HepG2 (cell line): ENCODE results near the gene SPHK2. TPM values are rescaled to one million over a fixed set of nuclear protein-coding genes. Genes with fewer than 3 reads are reported as not detected.

Source experiments
- ATAC-seq: fragments of 200-7000 bp; cut with Tn5 transposase; 3 replicates; pipeline ENCODE4 v1.9.1; 2020; ENCODE audit warnings: mild to moderate bottlenecking, moderate library complexity
- BruUV-seq: library from RNA; stranded (reverse); fragments of 400-500 nt; replicated peaks from 2 replicates; lab custom pipeline; 2021; lab: Mats Ljungman, UMichigan
- CTCF ChIA-PET: fragments of 300-600 bp; formaldehyde crosslinking; extraction: SDS; loops from one replicate; lab custom pipeline; 2021; ENCODE audit warnings: low total read pairs, inconsistent platforms, low intra/inter-chr PET ratio; lab: Yijun Ruan, JAX
- POLR2A ChIA-PET: fragments of 350-600 bp; sonication (Branson Sonifier 250); formaldehyde crosslinking; loops from one replicate; lab custom pipeline; 2020; ENCODE audit warnings: antibody characterized with exemption, inconsistent platforms; lab: Yijun Ruan, JAX
- DNase-seq: peaks from one replicate; pipeline ENCODE4 v3.0.0-alpha.2; 2015; ENCODE audit warnings: low spot score
- FAIRE-seq: peaks from 3 replicates; lab custom pipeline; 2011; peaks lifted over from hg19 to GRCh38; lab: Jason Lieb, UNC
- H2AFZ ChIP-seq: one replicate; pipeline ENCODE4 v1.6.1; 2011; ENCODE audit warnings: low read length, inconsistent platforms
- H3K27ac ChIP-seq: fragments of 300-600 bp; 3 replicates; pipeline ENCODE4 v1.8.0; 2011; ENCODE audit warnings: mixed run types, mild to moderate bottlenecking, mixed read lengths, low read length, inconsistent platforms; ENCODE audit not compliant: insufficient read depth; ENCODE audit errors: extremely low read length
- H3K27me3 ChIP-seq, 2 experiments: fragments of 200-600 bp in 1 of 2; 2 replicates in 1 of 2; 3 replicates in 1 of 2; pipeline versions ENCODE4 v1.6.0 to v1.8.0; 2011; ENCODE audit warnings: low read length in 2 of 2, mild to moderate bottlenecking in 2 of 2, moderate library complexity in 2 of 2, inconsistent platforms in 1 of 2; ENCODE audit not compliant: insufficient read depth in 2 of 2, control insufficient read depth in 1 of 2
- H3K36me3 ChIP-seq, 2 experiments: fragments of 200-600 bp in 1 of 2; replicated peaks in 1 of 2; 2 replicates in 1 of 2; 3 replicates in 1 of 2; pipeline versions ENCODE4 v1.5.1 to v1.8.0; 2011; ENCODE audit warnings: low read length in 2 of 2, inconsistent platforms in 1 of 2; ENCODE audit not compliant: insufficient read depth in 2 of 2, control insufficient read depth in 1 of 2
- H3K4me1 ChIP-seq: 2 replicates; pipeline ENCODE4 v1.5.1; 2012; ENCODE audit warnings: low read length, inconsistent platforms; ENCODE audit not compliant: insufficient read depth
- H3K4me2 ChIP-seq: 2 replicates; pipeline ENCODE4 v1.6.0; 2011; ENCODE audit warnings: low read depth, low read length, inconsistent platforms
- H3K4me3 ChIP-seq, 3 experiments: fragments of 200-600 bp in 1 of 3; sonication (generic), shearing (Covaris generic) in 1 of 3; replicated peaks in 1 of 3; 2 replicates each; pipeline ENCODE4 v1.5.1; 2011 to 2016; ENCODE audit warnings: low read length in 3 of 3, inconsistent platforms in 2 of 3, low read depth in 2 of 3, mild to moderate bottlenecking in 2 of 3, control low read depth in 1 of 3, mixed read lengths in 1 of 3; ENCODE audit not compliant: insufficient read depth in 1 of 3
- H3K79me2 ChIP-seq: one replicate; pipeline ENCODE4 v1.6.1; 2011; ENCODE audit warnings: low read length, inconsistent platforms; ENCODE audit not compliant: insufficient read depth
- H3K9ac ChIP-seq: 2 replicates; pipeline ENCODE4 v1.6.0; 2011; ENCODE audit warnings: mild to moderate bottlenecking, low read depth, low read length, inconsistent platforms; ENCODE audit not compliant: insufficient read depth
- H3K9me3 ChIP-seq: 2 replicates; pipeline ENCODE4 v1.5.1; 2012; ENCODE audit warnings: mild to moderate bottlenecking, low read length
- H4K20me1 ChIP-seq: 2 replicates; pipeline ENCODE4 v1.6.0; 2011; ENCODE audit warnings: inconsistent platforms, mild to moderate bottlenecking, low read length, moderate library complexity; ENCODE audit not compliant: insufficient read depth
- ARNT2 ChIP-seq: sonication (generic); formaldehyde crosslinking; IDR thresholded peaks from 2 replicates; pipeline ENCODE4 v1.8.0; 2022; ENCODE audit warnings: mild to moderate bottlenecking, low read depth, missing genetic modification reagents, moderate library complexity
- GABPA ChIP-seq, 2 experiments: IDR thresholded peaks; 2 replicates each; pipeline ENCODE4 v1.6.1; 2011 to 2016; ENCODE audit warnings: low read depth in 2 of 2, low read length in 1 of 2, missing biosample characterization in 1 of 2, missing genetic modification characterization in 1 of 2
- PAX8 ChIP-seq: sonication (generic); formaldehyde crosslinking; IDR thresholded peaks from 2 replicates; pipeline ENCODE4 v1.8.0; 2022; ENCODE audit warnings: mild to moderate bottlenecking, missing genetic modification reagents, borderline replicate concordance
- RFX1 ChIP-seq: fragments of 450-650 bp; IDR thresholded peaks from 2 replicates; pipeline ENCODE4 v1.6.1; 2017
- SIN3A ChIP-seq: IDR thresholded peaks from 2 replicates; pipeline ENCODE4 v1.6.1; 2011; ENCODE audit warnings: low read depth, mild to moderate bottlenecking, control low read depth, low read length, borderline replicate concordance
- WGBS: methylation state at CpG from one replicate; pipeline ENCODE4 v1.1.6; 2017; ENCODE audit warnings: low lambda C conversion rate; 5-methylcytosine and 5-hydroxymethylcytosine counted together
- in situ Hi-C: cut with HindIII; loops from 2 replicates; pipeline ENCODE4 v1.10.0; 2017; ENCODE audit warnings: low pct_unique_long_range_greater_than_20kb; ENCODE audit not compliant: extremely low pct_ligation_motif_present
- intact Hi-C: fragments of 100-400 bp; cut with micrococcal nuclease; formaldehyde crosslinking; loops from one replicate; pipeline ENCODE4 v1.10.0; 2022; ENCODE audit not compliant: unreplicated experiment
- polyA plus RNA-seq, 8 experiments: library from polyadenylated mRNA; depleted of rRNA in 3 of 8; stranded (reverse) in 7 of 8; unstranded in 1 of 8; fragments of >200 nt; fragmentation: Illumina TruSeq in 4 of 8; extraction: Trizol in 4 of 8; gene quantifications; 2 replicates each; pipeline versions ENCODE4 v1.2.1 to v1.2.3, GENCODE V29; 2011 to 2016; ENCODE audit warnings: low read depth in 4 of 8, missing spikeins in 1 of 8, mixed read lengths in 1 of 8; ENCODE audit not compliant: insufficient read depth in 1 of 8
- total RNA-seq, 5 experiments: library from RNA; depleted of rRNA; stranded (reverse); fragments of >200 nt; fragmentation: Illumina TruSeq; extraction: Trizol; gene quantifications; 2 replicates each; pipeline ENCODE4 v1.2.3, GENCODE V29; 2016; ENCODE audit warnings: low read depth in 1 of 5
- TF ChIP-seq, protein P1 (sequence below): sonication (generic); formaldehyde crosslinking; IDR thresholded peaks from 2 replicates; pipeline ENCODE4 v1.4.0; 2020; ENCODE audit warnings: mild to moderate bottlenecking, missing genetic modification reagents
- TF ChIP-seq, protein P2 (sequence below): sonication (generic); formaldehyde crosslinking; IDR thresholded peaks from 2 replicates; pipeline ENCODE4 v1.9.0; 2021; ENCODE audit warnings: mild to moderate bottlenecking, missing genetic modification reagents
- TF ChIP-seq, protein P3 (sequence below): sonication (generic); formaldehyde crosslinking; IDR thresholded peaks from 2 replicates; pipeline ENCODE4 v1.5.0; 2020; ENCODE audit warnings: mild to moderate bottlenecking, missing genetic modification reagents

Gene SPHK2
- total and polyA plus RNA-seq, 2 of the 13 experiments (the other 11 are each of a cell fraction or from before 2014, with no cell fraction given) = 2.9 to 14.4 TPM

DNA sequence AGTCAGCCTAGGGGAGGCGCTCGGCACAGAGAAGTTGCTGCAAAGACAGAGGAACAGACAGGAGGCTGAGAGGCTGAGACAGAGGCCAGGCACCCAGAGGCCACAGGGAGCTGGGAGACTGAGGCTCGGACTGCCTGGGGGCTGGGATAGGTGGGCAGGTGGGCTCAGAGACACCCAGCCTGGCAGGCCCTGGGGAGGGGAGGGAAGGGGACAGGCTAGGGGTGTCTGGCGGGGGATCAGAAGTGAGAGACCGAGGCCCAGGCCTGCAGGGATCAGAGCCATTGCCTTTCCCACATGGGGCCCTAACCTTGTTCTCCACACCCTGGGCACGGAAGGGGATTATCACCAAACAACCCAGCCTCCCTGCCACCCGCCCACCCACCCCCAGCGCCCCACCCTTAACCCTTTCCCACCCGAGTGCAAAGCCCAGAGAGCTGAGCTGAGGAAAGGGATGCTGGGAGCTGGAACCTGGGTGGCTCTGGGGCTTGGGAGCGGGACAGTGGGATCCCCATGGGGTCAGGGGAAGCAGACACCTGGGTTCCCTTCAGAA, 52.2 kb downstream of the SPHK2 start (continued):
- TF ChIP-seq, protein P1, sequence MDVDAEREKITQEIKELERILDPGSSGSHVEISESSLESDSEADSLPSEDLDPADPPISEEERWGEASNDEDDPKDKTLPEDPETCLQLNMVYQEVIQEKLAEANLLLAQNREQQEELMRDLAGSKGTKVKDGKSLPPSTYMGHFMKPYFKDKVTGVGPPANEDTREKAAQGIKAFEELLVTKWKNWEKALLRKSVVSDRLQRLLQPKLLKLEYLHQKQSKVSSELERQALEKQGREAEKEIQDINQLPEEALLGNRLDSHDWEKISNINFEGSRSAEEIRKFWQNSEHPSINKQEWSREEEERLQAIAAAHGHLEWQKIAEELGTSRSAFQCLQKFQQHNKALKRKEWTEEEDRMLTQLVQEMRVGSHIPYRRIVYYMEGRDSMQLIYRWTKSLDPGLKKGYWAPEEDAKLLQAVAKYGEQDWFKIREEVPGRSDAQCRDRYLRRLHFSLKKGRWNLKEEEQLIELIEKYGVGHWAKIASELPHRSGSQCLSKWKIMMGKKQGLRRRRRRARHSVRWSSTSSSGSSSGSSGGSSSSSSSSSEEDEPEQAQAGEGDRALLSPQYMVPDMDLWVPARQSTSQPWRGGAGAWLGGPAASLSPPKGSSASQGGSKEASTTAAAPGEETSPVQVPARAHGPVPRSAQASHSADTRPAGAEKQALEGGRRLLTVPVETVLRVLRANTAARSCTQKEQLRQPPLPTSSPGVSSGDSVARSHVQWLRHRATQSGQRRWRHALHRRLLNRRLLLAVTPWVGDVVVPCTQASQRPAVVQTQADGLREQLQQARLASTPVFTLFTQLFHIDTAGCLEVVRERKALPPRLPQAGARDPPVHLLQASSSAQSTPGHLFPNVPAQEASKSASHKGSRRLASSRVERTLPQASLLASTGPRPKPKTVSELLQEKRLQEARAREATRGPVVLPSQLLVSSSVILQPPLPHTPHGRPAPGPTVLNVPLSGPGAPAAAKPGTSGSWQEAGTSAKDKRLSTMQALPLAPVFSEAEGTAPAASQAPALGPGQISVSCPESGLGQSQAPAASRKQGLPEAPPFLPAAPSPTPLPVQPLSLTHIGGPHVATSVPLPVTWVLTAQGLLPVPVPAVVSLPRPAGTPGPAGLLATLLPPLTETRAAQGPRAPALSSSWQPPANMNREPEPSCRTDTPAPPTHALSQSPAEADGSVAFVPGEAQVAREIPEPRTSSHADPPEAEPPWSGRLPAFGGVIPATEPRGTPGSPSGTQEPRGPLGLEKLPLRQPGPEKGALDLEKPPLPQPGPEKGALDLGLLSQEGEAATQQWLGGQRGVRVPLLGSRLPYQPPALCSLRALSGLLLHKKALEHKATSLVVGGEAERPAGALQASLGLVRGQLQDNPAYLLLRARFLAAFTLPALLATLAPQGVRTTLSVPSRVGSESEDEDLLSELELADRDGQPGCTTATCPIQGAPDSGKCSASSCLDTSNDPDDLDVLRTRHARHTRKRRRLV = no peak

DNA sequence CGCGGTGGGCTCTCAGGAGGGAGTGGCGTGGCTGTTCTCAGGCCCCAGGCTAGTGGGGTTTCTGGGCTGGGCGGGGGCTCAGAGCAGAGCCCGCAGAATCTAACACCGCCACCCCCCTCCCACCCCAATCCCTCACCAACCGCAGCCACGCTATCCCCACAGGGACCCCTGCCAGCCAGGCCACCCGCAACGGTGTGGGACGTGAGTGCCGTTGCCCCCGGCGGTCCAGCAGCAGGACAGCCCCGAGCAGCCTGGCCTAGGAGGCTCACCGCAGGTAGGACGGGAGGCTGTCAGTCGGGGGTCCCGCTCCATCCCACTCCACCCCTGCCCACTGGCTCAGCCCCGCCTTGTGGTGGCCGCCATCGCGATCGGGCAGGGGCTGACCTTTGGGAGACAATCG, 53.7 kb downstream of the SPHK2 start, which contains the start of gene NTN5:
Gene NTN5 (minus strand): TSS at position 24 of the 400 bp plus-strand sequence. CDS start 2,031 bp downstream, outside the sequence.
- in situ Hi-C loops (loop anchor here (10.0 kb wide), 2 partner anchors 112 to 162 kb away; partner anchors contain the start of gene HSD17B14), intact Hi-C loops (no loop called here)
- H3K27ac ChIP-seq = no peak within 1 kb of the TSS
- H3K4me2 ChIP-seq = no peak within 1 kb of the TSS
- peaks cover 25% of the 10 kb centered on the region for H3K4me1 ChIP-seq
- ChIA-PET POLR2A (no interaction called here), CTCF (no interaction called here)
- 51% methylated on average over 9 of the region's 25 CpGs for WGBS
- DNase-seq (no peak), FAIRE-seq (no peak), ATAC-seq (no peak)
- no peak within 1 kb of the TSS for H3K4me3 ChIP-seq
- no peaks in the 10 kb centered on the region for H3K36me3 ChIP-seq
- no peak within 1 kb of the TSS for H2AFZ ChIP-seq
- H3K79me2 ChIP-seq = no peaks in the 10 kb centered on the region
- H3K9me3 ChIP-seq = no peaks in the 10 kb centered on the region
- BruUV-seq = no TSS peak
- no peak within 1 kb of the TSS for H3K9ac ChIP-seq
- H3K27me3 ChIP-seq = peaks cover 4 to 22% of the 10 kb centered on the region in 2 experiments; a peak in 4 of 5 replicates
- H4K20me1 ChIP-seq = no peaks in the 10 kb centered on the region
- TF ChIP-seq RFX1 (no peak), SIN3A (no peak), GABPA (IDR thresholded peaks at IDR 0.05; ENCODE audit: low read depth, low read length) (no peak), GABPA (CRISPR knock-in tag; IDR thresholded peaks at IDR 0.05; ENCODE audit: low read depth) (no peak), ARNT2 (CRISPR knock-in tag) (no peak), PAX8 (CRISPR knock-in tag) (no peak)
- TF ChIP-seq, protein P2, sequence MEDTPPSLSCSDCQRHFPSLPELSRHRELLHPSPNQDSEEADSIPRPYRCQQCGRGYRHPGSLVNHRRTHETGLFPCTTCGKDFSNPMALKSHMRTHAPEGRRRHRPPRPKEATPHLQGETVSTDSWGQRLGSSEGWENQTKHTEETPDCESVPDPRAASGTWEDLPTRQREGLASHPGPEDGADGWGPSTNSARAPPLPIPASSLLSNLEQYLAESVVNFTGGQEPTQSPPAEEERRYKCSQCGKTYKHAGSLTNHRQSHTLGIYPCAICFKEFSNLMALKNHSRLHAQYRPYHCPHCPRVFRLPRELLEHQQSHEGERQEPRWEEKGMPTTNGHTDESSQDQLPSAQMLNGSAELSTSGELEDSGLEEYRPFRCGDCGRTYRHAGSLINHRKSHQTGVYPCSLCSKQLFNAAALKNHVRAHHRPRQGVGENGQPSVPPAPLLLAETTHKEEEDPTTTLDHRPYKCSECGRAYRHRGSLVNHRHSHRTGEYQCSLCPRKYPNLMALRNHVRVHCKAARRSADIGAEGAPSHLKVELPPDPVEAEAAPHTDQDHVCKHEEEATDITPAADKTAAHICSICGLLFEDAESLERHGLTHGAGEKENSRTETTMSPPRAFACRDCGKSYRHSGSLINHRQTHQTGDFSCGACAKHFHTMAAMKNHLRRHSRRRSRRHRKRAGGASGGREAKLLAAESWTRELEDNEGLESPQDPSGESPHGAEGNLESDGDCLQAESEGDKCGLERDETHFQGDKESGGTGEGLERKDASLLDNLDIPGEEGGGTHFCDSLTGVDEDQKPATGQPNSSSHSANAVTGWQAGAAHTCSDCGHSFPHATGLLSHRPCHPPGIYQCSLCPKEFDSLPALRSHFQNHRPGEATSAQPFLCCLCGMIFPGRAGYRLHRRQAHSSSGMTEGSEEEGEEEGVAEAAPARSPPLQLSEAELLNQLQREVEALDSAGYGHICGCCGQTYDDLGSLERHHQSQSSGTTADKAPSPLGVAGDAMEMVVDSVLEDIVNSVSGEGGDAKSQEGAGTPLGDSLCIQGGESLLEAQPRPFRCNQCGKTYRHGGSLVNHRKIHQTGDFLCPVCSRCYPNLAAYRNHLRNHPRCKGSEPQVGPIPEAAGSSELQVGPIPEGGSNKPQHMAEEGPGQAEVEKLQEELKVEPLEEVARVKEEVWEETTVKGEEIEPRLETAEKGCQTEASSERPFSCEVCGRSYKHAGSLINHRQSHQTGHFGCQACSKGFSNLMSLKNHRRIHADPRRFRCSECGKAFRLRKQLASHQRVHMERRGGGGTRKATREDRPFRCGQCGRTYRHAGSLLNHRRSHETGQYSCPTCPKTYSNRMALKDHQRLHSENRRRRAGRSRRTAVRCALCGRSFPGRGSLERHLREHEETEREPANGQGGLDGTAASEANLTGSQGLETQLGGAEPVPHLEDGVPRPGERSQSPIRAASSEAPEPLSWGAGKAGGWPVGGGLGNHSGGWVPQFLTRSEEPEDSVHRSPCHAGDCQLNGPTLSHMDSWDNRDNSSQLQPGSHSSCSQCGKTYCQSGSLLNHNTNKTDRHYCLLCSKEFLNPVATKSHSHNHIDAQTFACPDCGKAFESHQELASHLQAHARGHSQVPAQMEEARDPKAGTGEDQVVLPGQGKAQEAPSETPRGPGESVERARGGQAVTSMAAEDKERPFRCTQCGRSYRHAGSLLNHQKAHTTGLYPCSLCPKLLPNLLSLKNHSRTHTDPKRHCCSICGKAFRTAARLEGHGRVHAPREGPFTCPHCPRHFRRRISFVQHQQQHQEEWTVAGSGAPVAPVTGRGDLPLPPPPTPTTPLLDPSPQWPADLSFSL (CRISPR knock-in tag) = no peak
- TF ChIP-seq, protein P3, sequence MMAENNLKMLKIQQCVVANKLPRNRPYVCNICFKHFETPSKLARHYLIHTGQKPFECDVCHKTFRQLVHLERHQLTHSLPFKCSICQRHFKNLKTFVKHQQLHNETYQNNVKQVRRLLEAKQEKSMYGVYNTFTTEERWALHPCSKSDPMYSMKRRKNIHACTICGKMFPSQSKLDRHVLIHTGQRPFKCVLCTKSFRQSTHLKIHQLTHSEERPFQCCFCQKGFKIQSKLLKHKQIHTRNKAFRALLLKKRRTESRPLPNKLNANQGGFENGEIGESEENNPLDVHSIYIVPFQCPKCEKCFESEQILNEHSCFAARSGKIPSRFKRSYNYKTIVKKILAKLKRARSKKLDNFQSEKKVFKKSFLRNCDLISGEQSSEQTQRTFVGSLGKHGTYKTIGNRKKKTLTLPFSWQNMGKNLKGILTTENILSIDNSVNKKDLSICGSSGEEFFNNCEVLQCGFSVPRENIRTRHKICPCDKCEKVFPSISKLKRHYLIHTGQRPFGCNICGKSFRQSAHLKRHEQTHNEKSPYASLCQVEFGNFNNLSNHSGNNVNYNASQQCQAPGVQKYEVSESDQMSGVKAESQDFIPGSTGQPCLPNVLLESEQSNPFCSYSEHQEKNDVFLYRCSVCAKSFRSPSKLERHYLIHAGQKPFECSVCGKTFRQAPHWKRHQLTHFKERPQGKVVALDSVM (CRISPR knock-in tag) = no peak
